ENCODE measurements around the gene ZNF597.

DNA sequence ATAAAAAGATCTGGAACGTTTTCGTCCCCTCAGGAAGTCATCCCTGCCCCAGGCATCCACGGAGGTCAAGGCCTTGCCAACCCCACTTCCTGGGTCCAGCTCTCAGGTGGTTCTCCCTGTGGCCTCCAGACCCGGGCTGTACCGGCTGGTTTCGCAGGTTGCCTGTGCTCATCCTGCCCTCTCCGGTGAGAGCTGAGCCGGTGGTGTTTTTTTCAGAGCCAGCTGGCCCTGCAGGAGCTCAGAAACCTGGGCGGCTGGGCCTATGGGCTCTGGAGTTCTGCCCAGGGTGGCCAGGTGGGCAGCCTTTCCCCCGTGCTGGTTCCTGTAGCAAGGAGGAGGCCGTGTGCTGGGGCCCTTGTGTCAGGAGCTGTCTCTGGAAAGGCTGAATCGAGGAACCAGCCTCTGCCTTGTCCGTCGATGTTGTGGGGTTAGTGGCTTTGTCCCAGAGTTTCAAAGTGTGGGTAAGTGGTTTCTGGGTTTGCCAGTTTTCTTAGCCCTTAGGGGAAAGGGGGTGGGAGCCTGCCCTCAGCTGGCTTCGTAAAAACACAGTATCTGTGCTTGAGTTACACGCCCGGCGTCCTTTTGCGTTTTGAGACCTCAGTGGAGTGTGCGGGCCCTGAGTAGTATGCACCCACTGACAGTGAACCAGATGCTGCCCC is 28.3 kb upstream of the ZNF597 start:
- TF ChIP-seq POLR2AphosphoS5 (IDR thresholded peaks at IDR 0.05; ENCODE audit: low read depth, low read length) = no peak
- TF ChIP-seq, protein P1, sequence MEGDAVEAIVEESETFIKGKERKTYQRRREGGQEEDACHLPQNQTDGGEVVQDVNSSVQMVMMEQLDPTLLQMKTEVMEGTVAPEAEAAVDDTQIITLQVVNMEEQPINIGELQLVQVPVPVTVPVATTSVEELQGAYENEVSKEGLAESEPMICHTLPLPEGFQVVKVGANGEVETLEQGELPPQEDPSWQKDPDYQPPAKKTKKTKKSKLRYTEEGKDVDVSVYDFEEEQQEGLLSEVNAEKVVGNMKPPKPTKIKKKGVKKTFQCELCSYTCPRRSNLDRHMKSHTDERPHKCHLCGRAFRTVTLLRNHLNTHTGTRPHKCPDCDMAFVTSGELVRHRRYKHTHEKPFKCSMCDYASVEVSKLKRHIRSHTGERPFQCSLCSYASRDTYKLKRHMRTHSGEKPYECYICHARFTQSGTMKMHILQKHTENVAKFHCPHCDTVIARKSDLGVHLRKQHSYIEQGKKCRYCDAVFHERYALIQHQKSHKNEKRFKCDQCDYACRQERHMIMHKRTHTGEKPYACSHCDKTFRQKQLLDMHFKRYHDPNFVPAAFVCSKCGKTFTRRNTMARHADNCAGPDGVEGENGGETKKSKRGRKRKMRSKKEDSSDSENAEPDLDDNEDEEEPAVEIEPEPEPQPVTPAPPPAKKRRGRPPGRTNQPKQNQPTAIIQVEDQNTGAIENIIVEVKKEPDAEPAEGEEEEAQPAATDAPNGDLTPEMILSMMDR (IDR thresholded peaks at IDR 0.05) = no peak
- TF ChIP-seq SIN3A (IDR thresholded peaks at IDR 0.05; ENCODE audit: borderline replicate concordance, insufficient read depth, low read depth, low read length) = no peak
- TF ChIP-seq TCF7L2 (IDR thresholded peaks at IDR 0.05; ENCODE audit: low read depth, low read length) = no peak

All from Panc1 (cell line).